NCI-H345 (cell line): ENCODE measurements around the gene ENPP3.
"Not testable (repeated sequence)": the region's sequence is repeated elsewhere in the genome, so short reads cannot be mapped to it uniquely, and the experiment has no call there.

Experiments used
- DNase-seq: peaks from one replicate; lab custom pipeline; 2025; lab: John Stamatoyannopoulos, UW

The ENPP3 gene

DNA sequence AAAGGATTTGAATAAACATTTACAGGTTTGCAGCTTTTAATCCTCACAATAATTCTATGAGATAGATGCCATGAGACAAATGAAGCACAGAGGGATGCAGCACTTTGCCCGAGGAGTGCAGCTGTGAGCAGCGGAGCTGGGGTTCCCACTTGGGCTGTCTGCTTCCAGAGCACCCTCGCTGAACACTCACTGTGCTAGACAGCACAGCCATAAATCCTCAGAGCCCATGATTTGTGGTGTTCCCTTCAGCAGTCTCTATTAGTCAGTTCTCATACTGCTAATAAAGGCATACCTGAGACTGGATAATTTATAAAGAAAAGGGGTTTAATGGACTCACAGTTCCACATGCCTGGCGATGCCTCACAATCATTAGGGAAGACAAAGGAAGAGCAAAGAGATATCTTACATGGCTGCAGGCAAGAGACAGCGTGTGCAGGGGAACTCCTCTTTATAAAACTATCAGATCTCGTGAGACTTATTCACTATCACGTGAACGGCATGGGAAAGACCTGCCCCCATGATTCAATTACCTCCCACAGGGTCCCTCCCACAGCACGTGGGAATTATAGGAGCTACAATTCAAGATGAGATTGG is 99.0 kb downstream of the ENPP3 start:
- no peak for DNase-seq

DNA sequence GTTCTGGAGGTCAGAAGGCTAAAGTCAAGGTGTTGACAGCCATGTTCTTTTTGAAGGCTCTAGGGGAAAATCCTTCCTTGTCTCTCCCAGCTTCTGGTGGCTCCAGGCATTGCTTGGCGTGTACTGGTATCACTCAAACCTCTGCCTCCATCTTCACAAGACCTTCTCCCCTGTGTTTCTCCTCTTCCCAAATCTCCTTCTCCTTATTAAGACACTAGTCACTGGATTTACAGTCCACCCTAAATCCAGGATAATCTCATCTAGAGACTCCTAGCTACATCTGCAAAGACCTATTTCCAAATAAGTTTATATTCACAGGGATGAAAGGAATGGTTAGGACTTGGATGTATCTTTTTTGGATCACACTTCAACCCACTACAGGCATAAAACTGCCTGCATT is 99.7 kb downstream of the ENPP3 start:
- DNase-seq = no peak

DNA sequence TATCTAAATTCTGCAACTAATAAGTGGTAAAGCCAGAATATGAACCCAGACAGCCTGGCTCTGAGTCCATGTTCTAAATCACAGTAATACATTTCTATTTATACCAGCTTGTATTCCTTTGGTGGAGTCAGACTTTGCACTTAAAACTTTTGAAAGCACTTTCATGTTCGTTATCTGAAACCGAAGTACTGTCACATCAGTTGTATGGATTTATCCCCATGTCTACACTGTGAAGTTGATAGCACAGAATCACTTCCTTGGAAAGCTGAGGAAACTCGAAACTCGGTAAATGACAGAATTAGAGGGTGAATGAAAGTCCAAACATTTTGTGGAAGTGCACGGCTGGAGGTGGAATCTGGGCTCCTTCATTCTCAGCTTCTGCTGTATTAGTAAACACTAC is 102.0 kb downstream of the ENPP3 start:
- DNase-seq = no peak

DNA sequence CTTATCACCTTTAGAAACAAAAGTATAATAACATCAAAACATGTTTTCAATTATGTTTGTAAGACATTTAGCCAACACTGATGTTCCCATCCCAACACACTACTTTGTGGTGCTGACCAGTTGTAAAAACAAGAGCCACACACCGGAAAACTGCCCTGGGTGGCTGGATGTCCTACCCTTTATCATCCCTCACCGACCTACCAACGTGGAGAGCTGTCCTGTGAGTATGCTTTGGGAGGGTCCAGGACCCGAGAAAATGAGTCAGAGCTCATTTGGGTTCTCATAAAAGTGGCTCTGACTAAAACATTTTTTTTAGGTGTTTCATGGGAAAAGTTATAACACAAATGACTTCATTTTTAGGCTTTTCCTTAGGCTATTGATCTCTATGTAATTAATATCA is 103.1 kb downstream of the ENPP3 start:
- no peak for DNase-seq

DNA sequence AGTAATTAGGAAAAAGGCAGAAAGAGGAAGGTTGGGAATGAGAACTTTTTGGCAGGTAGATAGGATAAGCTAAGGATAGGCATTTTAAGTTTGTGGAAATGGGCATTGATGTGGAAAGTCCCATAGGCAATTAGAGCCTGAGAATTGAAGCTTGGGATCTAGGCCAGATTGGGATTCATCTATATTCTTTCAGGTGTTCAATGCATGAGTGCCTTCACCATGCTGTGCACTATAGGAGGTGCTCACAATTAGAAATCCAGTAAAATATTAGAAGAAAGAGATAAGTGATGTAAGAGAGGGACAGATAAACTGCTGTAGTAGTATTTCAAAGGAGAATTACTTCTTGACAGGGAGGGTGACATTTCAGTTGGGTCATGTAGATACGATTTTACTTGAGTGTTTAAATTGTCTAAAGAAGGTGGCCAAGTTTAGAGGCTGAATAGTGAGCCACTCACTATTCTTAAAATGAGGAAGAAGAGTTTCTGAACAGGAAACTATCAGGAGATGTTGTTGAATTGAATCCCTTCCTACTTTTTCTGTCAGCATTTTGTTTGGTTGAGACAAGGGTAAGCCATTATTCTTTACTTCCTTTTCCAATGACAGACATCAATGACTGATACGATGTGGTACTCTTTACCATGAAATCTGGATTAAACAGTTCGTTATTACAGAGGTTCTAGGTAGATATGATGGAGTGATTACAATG is 104.7 kb downstream of the ENPP3 start:
- no peak for DNase-seq

DNA sequence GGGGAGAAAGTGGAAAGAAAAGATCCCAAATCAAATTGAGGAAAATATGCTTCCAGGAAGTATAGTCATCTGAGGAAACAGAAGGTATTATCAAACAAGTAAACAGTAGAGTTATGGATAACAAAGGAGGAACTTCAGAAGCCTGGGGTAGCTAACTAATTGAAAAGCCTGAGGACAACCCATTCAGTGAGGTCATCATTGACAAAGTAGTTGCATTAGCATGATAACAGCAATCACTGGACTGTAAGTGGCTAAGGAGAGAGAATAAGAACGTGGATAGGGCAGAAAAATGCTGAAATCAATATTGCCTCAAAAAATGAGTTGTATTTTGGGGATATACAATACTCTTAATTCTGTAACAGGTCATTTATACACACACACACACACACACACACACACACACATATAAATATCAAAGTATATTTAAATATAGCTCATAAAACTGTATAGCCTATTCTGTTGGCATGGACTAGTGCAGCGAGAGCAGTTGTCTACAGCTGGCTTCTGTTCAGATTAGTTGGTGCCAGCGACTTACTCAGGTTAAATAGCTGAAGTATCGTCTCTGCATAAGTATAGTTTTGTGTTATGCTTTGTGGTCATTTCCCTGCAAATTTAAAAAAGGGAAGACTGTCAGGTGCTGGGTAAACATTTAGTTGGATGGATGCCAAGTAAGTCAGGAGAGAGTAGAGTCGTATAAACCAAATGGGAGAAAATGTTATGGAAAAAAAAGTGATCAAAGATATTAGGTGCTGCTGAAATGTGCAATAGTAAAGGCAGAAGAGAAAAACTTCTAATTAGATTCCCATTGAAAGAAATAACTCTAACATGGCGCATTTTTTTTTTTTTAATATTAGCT is 107.6 kb downstream of the ENPP3 start:
- peak; percentile 33 for DNase-seq

DNA sequence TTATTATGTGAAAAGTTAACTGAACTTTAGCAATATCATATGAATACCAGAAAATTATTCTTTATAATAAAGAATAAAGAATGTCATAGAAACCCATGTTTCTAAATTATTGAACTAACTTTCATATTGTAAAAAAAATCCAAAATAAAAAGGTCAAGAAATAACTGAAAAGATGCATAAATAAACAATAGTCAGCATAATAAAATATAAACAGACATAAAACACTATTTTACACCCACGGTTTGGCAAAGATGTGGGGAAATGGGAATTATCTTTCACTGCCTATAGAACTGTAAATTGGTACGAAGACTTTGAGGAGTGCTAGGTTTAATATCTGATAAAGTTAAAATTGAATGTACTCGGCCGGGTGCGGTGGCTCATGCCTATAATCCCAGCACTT is 108.4 kb downstream of the ENPP3 start:
- no peak for DNase-seq

DNA sequence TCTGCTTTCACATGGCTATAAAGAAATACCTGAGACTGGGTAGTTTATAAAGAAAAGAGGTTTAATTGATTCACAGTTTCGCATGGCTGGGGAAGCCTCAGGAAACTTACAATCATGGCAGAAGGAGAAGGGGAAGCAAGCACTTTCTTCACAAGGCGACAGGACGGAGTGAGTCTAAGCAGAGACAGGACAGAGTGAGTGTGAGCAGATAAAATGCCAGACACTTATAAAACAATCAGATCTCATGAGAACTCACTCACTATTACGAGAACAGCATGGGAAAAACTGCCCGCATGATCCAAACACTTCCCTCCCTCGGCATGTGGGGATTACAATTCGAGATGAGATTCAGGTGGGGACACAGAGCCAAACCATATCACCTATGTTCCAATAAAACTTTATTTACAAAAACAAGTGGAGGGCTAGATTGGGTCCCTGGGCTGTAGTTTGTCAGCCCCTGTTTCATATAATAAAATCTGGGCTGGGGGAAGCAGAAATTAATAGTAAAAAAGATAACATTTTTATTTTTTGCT is 110.8 kb downstream of the ENPP3 start:
- DNase-seq = no peak

DNA sequence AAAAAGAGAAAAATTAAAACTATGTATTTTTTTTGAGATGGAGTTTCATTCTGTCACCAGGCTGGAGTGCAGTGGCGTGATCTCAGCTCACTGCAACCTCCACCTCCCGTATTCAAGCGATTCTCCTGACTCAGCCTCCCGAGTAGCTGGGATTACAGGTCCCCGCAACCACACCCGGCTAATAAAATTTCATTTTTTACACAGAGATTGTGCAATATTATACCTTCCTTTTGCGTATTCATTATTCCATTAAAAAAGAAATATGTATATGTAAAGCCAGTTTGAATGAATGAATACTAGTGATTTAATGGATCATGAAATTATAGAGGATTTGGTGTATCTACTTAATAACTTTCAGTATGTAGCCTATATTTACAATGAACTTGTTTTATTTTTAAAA is 111.9 kb downstream of the ENPP3 start:
- no peak for DNase-seq

DNA sequence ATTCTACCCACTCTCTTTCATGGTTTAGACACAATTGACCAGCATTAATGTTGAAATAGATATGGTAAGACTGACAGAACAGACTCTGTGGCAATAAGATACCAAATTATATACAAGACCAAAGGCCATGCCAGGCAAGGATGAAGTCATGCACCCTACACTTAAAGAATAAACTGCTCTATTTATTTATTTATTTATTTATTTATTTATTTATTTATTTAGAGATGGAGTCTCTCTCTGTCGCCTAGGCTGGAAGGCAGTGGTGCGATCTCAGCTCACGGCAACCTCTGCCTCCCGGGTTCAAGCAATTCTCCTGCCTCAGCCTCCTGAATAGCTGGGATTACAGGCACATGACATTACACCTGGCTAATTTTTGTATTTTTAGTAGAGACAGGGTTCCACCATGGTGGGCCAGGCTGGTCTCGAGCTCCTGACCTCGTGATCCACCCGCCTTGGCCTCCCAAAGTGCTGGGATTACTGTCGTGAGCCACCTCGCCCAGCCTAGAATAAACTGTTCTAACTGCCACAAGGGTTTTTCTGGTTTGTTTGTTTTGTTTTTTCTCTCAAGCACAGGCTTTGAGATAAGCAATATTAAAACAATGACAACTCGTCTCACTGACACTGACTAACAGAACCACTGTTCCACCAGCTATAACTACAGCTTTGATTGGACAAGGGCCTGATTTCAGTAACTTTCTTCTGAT is 114.1 kb downstream of the ENPP3 start:
- DNase-seq = not testable (repeated sequence)

DNA sequence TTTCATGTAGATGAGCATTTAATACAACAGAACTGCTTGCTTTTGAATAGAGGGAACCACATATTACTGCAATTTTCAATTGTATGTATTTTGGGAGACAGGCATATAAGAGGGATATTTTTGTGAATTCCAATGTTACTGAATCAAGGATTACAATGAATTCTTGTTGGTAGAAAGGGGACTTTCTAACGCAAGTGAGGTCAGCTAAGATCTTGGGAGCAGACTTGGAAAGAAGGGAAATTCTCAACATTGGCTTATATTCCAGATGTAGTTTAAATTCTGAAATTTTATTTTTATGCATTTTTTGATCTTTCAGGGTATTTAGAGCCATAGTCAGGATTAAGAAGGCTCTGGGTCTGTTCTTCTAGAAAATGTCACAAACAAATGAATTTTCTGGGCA is 117.0 kb downstream of the ENPP3 start:
- no peak for DNase-seq

DNA sequence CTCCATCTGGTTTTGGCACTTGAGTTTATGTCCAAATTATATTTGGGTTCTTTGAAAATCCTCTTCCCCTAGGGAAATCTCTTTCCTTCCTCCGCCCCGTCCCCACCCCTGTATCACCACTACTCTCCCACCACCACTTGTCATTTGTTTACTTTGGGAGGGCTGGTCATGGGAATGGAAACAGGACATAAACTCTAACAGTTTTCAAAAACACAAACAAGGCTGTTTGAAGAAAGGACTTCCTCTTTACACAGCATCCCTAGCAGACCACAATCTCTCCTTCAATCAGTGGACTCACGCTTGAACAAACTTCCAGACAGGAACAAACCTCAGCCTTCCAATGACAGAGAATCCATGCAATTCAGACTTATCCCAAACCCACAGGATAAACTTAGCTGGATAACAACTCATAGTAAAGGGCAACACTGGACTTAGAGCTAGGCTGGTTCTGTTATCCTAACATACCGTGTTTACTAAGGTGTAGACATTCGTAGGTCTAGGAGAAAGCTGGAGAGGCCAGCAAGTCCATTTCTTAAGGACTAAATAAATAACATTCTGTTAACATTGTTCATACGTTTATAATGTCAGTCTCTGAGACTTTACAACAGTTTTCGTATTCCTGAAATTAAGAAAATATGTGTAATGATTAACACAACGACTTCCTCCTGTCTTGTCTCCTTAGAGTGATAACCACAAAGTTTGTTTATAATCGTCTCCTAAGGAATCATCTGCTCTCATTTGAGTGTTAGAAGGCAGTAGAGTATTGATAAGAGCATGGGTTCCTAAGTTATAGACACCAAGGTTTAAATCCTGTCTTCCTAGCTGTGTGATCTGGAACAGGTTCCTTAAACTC is 117.8 kb downstream of the ENPP3 start:
- DNase-seq = no peak

DNA sequence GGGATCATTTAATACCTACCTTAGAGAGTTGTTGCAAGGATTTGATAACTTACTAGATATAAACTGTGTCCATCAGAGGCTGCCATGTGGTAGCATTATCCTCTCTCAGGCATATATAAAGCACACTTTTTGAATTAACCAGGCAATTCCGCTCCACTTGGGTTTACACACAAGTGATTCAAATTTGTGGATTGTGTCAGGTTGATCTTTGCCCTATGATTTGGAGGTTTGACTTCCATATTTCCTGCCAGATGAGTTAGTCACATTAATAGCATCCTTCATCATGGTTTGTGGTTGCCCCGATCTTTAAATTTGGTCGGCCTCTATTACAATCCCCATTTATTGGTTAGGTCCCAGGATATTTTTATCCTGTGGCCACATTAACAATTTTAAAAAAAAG is 118.5 kb downstream of the ENPP3 start:
- DNase-seq = no peak

DNA sequence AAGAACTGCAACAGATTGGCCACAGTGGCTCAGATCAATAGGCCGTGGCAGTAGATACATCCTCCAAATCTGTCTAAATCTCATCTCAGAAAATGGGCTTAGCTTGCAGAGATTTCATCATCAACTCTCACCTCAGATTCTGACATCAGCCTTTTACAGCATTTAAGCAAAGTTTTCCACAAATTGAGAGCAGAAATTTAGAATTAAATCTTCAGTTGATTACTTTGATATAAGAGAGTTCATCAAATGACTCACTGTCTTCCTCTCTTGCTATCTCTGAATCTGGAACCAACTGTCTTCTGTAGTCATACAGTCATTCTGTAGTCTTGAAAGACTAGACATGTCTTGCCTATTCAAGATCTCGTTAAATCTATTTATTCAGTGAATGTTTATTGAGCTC is 118.9 kb downstream of the ENPP3 start:
- DNase-seq = no peak

DNA sequence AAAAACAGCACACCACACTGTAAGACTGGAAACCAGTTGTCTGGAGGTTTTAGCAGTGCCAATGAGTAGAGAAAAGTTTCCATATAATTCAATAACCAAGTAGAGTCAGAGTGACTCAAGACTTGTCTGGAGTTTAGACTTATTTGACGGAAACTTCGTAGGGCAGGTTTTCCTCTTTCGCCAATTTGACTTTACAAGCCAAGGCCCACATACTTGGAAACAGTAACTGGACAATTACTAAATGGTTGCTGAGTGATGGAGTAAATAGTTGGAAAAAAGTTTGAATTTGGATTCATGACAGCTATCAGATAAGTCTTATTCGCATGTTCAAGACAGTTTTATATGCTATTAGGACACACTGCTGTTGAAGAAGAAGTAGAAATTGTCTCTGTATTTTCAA is 121.8 kb downstream of the ENPP3 start:
- DNase-seq = no peak

DNA sequence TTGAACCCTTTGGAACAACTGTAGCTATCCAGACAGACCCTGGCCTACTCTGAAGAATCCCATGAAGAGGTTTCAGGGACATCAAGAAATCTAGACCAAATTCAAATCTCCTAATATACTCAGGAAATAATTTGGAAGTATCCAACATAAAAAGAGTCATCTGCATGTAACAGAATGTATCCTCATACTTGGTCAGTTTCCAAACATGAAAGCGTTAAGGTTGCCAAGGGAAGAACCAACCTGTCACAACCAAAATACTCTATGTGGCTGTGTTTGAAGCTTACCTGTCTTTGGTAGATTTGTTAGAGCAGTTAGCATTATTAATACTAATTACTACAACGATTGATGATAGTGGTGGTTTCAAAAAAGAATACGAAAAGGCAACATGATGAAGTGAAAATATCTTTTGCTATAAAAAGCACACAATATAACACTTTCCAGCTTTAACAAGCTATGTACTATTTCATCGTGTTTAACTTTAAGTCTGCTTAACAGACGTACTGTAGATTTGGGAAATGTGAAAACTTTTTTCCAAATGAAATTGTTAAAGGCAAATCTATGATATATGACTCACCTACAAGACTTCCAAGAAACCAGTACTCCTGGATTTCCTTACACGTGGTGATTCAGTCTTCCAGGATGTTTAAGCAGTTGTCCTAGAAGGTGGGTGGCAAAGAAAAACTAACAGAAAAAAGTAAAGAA is 124.1 kb downstream of the ENPP3 start:
- no peak for DNase-seq

DNA sequence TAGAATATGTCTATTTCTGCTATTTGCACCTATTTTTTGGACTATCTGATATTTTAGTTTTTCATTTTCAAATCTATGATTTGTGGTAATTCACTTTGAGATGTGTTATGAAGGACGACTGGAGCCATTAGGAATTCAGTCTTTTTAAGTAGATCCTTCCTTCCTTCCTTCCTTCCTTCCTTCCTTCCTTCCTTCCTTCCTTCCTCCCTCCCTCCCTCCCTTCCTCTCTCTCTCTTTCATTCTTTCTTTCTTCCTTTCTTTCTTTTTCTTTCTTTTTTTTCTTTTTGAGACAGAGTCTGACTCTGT is 124.6 kb downstream of the ENPP3 start:
- no peak for DNase-seq

DNA sequence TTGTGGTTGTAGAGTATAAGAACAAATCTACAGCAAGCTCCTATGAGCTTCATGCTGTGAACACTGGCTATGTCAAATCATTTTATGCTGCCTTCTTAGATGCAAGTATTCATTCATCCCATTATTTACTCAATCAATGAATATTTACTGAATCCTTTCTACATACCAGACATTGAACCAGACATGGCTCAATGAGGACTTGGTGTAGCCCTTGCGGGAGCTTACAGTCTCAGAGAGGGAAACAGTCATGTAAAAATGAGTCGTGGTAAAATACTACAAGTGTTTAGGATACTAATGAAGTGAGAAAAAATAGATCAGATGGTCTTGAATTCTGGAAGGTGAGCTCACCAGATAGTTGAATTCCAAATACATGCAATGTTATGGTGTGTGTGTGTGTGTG is 125.9 kb downstream of the ENPP3 start:
- no peak for DNase-seq

DNA sequence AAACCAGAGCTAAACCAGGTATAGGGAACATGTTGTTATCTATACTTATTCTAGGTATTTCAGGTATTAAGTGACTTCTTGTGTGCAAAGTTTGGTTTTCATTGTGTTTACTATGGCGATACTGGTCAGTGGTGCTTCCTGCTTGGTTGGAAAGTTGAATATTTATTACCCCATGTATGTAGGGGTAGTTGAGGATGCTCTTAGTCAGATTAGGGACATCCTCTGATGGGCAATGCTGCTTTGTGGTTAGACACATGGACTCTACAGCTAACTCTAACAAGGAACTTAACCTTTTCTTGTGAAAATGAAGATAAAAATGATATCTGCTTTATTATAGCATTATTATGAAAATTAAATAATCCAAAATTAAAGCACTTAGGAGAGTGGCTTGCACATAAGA is 126.6 kb downstream of the ENPP3 start:
- no peak for DNase-seq

DNA sequence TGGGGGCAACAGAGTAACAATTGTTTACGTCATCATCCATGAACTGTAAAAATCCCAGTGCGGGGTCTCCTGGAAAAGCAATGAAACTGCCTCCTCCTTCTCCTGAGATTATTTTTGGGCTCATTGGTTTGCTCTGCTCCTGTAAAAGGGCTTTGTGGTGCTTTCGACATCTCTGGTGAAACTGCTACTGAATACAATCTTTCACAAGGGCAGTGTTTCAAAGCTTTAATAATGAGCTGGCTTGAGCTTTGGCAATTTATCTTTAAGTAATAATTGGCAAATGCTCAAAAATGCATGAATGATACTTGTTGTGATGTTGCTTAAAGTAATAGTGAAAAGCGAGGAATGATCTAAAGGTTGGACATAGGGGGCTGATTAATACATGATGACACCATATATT is 127.2 kb downstream of the ENPP3 start:
- no peak for DNase-seq
